Right hindlimb (tissue), 1 donor: Measurements from ENCODE around the gene HOXA6.

Experiments
- DNase-seq: peaks from one replicate; pipeline ENCODE4 v3.0.0-alpha.2; 2018

HOXA6 gene

GRCh38 chr7:27184337-27185012 is 36.9 kb upstream of the HOXA6 start:
- peak; percentile 67 for DNase-seq

- DNase-seq, result peak; percentile 64
Measured at GRCh38 chr7:27183682-27184336, 36.2 kb upstream of the HOXA6 start.

GRCh38 chr7:27182861-27183681 is 35.5 kb upstream of the HOXA6 start:
- DNase-seq, result peak; percentile 65

GRCh38 chr7:27182285-27182841 is 34.8 kb upstream of the HOXA6 start:
- DNase-seq, result peak; percentile 47

- peak; percentile 37 for DNase-seq
Measured at GRCh38 chr7:27181795-27182275, 34.3 kb upstream of the HOXA6 start.

GRCh38 chr7:27180431-27181420 is 33.2 kb upstream of the HOXA6 start:
- DNase-seq, result peak; percentile 37

GRCh38 chr7:27179503-27180430 is 32.2 kb upstream of the HOXA6 start:
- peak; percentile 92 for DNase-seq

- DNase-seq, result peak; percentile 44
Measured at GRCh38 chr7:27179030-27179429, 31.5 kb upstream of the HOXA6 start.

- peak; percentile 52 for DNase-seq
Measured at GRCh38 chr7:27178366-27178765, 30.8 kb upstream of the HOXA6 start.

- DNase-seq, result peak; percentile 47
Measured at GRCh38 chr7:27177795-27178320, 30.3 kb upstream of the HOXA6 start.

- DNase-seq, result peak; percentile 67
Measured at GRCh38 chr7:27176962-27177794, 29.6 kb upstream of the HOXA6 start.

- DNase-seq, result no peak
Measured at GRCh38 chr7:27176524-27176845, 28.9 kb upstream of the HOXA6 start.

- DNase-seq, result peak; percentile 59
Measured at GRCh38 chr7:27175626-27176523, 28.3 kb upstream of the HOXA6 start.

GRCh38 chr7:27174874-27175625 is 27.5 kb upstream of the HOXA6 start:
- DNase-seq, result peak; percentile 78

- peak; percentile 91 for DNase-seq
Measured at GRCh38 chr7:27173956-27174873, 26.6 kb upstream of the HOXA6 start, which contains the start of gene HOXA10. Gene HOXA10, minus strand, starts transcription at chr7:27174320. Its CDS starts 14 bp downstream, at chr7:27174306.

GRCh38 chr7:27173511-27173955 is 26.0 kb upstream of the HOXA6 start:
- DNase-seq, result peak; percentile 53
